C1 segment of cervical spinal cord (tissue), 14 donors: ENCODE data around the gene HHATL.

ENCODE experiments used
- DNase-seq, 14 donors: peaks; one replicate each; lab custom pipeline; 2025; lab: John Stamatoyannopoulos, UW

The HHATL gene

GRCh38 chr3:42713747-42714146 lies 11.1 kb upstream of the HHATL start:
- DNase-seq, result no peak

GRCh38 chr3:42712688-42713372 lies 10.2 kb upstream of the HHATL start:
- no peak for DNase-seq

- no peak for DNase-seq
These were observed 9.7 kb upstream of the HHATL start for GRCh38 chr3:42712344-42712648.

- no peak for DNase-seq
These were observed 9.1 kb upstream of the HHATL start for GRCh38 chr3:42711491-42712343.

GRCh38 chr3:42710323-42711021 lies 7.9 kb upstream of the HHATL start:
- DNase-seq, result no peak

GRCh38 chr3:42709621-42710020 lies 7.0 kb upstream of the HHATL start:
- no peak for DNase-seq

GRCh38 chr3:42708611-42709151 lies 6.1 kb upstream of the HHATL start:
- DNase-seq, result no peak

GRCh38 chr3:42707620-42708355 lies 5.2 kb upstream of the HHATL start:
- no peak for DNase-seq

GRCh38 chr3:42706721-42707619 lies 4.4 kb upstream of the HHATL start:
- DNase-seq, result no peak

GRCh38 chr3:42705962-42706585 lies 3.5 kb upstream of the HHATL start:
- DNase-seq, result no peak

- DNase-seq, result no peak
These were observed 2.6 kb upstream of the HHATL start for GRCh38 chr3:42705058-42705767.

- DNase-seq, result no peak
These were observed 1.7 kb upstream of the HHATL start for GRCh38 chr3:42704136-42704841.

- no peak for DNase-seq
These were observed 1.1 kb upstream of the HHATL start for GRCh38 chr3:42703695-42704025.

- no peak for DNase-seq
These were observed 540 bp upstream of the HHATL start for GRCh38 chr3:42702982-42703694.

- peak in 12 of 14 donors; percentile 39 to 83 (median 62) for DNase-seq
These were observed 1.1 kb downstream of the HHATL start for GRCh38 chr3:42701371-42702065.

GRCh38 chr3:42700366-42701288 lies 2.0 kb downstream of the HHATL start:
- no peak for DNase-seq
